ENCODE data around the gene DYNC1I1.

Gene DYNC1I1

DNA sequence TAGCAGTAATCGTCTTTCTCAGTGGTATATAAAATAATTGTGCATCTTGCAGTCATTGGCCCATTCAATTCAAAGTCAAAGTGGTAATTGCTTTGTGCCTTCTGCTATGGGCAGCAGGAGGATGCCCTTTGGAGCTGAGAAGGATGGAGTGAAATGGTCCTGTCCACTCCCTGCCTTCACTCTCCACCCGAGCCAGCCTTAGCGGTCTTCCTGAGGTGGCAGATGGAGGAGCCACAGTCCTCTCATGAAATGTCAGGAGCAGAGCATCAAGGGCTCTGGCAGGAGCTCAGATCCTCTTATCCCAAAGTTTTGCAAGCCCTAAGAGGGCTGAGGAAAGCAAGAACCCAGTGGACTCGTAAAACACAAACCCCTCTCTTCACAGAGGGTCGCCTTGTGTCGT is 199.4 kb downstream of the DYNC1I1 start:
- DNase-seq (ENCODE audit: low read depth), result no peak

DNA sequence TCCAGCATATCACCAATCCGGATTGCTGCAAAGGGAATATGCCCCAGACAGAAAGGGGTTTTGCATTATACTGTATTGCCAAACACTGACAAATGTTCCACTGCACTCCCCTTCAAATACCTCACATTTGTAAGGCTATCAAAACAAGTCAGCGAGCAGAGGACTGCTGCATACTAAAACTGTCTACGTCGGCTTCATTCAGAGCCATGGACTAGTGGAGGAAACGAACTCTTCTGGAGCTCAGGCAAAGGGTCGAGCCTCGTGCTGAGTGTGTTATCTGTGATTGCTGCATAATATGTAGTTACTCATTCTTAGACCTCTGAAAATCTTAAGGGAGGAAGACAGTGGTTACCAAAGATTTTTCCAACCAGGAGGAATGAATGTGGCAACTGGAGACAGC is 200.2 kb downstream of the DYNC1I1 start:
- no peak for DNase-seq (ENCODE audit: low read depth)

DNA sequence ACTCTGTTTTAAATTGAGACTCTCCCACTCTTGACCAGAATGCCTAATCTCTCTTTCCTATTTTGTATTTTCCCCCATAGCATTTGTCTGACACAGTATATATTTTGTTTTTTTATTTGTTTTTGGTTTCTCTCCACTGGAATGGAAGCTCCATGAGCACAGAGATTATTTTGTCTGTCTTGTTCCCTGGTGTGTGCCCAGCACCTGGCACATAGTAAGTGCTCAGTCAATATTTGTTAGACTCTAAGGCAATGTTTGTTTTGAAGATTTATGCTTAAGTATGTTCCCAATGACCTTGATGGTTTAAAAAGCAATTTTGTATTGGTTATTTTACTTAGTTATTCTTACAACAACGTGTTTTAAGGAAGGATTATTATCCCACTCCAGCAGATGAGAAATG is 201.8 kb downstream of the DYNC1I1 start:
- no peak for DNase-seq (ENCODE audit: low read depth)

DNA sequence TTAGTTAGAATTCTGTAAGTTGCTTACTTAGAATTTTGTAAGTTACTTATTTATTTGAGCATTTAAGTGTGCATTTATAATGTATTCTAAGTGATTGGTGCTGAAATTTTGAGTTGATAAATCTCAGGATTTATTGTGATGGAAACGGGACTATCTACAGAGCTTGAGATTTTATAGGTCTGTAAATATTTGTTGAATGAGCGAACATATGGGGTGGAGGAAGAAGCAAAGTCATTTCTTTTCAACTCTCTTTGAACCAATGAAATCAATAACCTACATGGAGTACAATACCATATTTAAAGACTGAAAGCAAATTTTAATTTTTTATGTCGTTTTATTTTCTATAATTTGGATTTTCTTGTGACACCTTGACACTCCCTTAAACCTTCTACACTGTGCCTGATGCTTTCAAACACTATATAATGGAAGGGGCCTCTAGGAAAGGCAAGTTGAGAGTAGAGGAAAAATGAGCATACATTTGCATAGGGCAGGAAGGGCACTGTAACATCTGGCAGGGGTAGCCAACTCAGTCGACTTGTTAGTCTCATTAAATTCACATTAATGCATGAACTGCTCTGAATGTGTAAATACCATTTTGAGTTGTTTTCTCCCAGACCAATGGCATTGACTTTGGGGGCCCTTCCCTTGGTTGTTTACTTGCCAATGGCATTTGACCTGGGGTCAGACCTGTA is 204.2 kb downstream of the DYNC1I1 start:
- DNase-seq (ENCODE audit: low read depth), result no peak

DNA sequence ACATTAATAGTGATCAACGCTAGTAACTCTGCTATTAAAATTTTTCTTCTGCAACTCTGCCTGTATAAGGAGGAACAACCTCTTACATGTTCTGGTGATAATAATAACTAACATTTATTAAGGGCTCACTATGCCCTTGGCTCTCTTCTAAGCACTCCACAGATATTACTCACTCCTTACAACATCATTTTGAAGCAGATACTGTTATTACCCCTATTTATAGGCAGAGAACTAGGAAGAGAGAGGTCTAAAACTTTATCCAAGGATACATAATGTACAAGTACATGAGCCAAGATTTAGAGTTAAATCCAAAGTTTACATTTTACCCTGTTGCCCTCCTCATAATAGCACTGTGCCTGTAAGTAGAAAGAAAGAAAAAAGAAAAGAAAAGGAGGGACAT is 205.6 kb downstream of the DYNC1I1 start:
- no peak for DNase-seq (ENCODE audit: low read depth)

DNA sequence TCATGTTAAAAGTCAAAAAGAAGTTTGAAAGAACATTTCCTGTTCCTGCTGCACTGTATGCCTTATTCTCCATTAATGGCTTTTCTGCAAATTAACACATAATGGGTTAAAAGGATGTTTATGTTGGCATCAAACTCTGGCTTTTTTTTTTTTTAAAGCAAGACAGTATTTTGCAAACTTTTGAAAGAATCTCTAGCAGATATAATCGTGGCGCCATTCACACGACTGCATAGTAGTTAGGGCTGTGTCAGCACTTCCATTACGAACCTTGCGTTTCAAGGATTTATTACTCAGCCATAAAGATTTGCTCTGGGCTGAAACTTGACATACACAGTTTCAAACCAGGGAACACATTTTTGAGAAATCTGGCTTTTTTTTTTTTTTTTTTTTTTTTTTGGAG is 207.8 kb downstream of the DYNC1I1 start:
- DNase-seq (ENCODE audit: low read depth), result no peak

DNA sequence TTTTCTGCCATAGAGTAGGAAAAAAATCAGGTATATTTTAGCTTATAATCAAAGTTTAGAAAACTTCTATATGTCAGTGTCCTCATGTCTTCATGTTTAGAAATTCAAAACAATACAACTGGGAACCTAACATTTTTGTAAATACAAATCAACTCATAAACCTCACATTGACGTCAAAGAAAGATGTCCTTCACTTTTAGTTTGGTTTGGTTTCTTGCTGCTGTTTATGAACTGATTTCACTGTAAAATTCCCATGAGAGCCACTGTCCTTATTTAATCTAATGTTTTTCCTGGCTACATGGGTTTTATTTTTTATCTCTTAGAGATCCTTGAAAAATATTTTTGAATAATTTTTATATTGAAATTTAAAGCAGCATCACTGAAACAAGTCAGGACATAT is 208.4 kb downstream of the DYNC1I1 start:
- no peak for DNase-seq (ENCODE audit: low read depth)

DNA sequence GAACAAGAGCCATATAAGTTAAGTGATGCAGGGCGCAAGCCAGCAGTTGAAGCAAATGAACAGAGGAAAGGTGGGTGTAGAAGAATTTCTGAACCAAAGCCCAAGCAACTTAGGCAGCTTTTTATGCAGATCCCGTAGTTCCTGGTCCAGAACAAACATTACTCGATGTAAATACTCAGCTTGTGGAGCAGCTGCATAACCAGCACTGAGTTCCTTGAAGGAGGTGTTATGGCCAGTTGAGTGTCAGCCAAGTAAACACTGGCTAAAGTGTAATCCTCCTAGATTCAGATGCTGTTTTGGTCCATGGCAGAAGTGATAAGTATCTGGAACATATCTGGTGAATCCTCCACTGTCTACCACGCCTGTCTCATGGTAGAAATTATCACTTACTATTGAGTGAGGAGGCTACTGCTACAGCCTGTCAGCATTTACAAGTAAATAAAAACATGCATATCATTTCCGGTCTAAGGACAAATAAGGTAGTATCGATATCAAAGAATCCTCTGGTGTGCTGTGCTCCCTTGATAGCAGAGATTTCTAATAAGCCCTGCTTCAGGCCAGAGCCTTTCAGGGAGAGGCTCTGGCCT is 213.9 kb downstream of the DYNC1I1 start:
- no peak for DNase-seq (ENCODE audit: low read depth)

DNA sequence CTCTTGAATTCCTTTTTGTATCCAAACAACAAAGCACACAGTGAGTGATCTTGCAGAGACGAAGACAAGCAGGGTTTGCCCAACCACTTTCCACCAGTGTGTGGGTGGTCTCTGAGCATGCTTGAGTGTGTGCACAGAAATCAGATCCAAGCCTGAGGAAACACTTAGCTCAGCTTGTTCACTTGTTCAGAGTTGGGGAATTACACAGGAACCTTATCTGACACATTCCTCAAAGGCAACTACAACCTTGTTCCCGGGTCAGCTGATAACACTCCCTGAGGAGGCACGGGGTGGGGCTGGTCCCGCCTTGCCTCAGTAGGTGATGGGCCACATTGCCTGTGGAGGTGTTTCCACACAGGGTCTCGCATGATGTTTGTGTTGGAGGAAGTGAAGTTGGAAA is 216.9 kb downstream of the DYNC1I1 start:
- no peak for DNase-seq (ENCODE audit: low read depth)

DNA sequence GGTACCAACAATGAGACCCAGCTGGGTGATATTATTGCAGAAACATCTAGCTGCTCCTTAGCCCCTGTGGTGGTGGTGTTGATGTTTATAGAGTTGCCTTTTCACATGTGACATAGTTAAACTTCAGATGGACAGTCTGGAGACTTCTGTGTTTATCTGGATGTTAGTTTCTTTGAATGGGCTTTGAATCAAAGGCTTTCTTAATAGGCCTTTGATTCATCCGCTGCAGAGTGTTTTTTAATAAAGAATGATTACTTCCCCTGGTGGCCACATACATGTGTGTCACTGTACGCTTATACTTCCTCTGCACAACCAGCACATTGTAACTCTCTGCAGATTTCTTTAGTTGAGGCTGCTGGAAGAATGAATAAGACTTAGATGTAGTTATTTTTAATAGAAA is 221.0 kb downstream of the DYNC1I1 start:
- DNase-seq (ENCODE audit: low read depth), result no peak

DNA sequence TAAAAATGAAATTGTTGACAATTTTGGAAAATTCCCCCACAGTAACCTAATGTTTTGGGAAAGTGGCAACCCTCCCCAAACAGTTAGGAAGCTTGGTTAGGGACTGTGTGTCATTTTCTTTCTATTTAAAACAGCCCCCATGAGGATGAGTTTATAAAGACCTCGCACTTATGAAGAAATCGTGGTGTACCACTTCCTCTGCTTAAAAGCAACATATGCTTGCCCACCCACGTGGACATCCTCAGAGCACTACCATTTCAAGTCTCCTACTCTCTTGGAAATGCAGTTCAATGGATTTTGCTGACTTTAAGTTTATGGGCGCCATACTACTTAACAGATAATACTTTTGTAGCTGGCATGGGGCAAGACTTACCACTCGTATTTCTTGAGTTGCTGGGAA is 223.8 kb downstream of the DYNC1I1 start:
- no peak for DNase-seq (ENCODE audit: low read depth)

DNA sequence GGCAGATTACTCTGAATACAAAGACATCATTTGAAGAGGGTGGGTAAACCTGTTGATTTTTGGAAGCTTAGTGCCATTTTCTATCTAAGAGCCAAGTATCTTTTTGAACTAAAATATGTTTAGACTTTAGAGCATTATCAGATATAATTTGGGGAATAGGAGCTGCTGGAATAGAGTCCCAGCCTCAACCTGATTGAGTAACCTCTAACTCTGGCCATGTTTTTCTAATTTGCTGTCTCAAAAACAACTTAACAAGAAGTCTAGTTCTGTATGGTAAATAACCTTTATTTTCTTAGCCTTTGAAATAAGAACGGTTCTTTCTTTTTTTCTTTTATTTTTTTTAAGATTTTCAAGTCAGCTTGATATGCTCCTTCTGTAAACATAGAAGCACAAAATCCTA is 224.5 kb downstream of the DYNC1I1 start:
- no peak for DNase-seq (ENCODE audit: low read depth)

DNA sequence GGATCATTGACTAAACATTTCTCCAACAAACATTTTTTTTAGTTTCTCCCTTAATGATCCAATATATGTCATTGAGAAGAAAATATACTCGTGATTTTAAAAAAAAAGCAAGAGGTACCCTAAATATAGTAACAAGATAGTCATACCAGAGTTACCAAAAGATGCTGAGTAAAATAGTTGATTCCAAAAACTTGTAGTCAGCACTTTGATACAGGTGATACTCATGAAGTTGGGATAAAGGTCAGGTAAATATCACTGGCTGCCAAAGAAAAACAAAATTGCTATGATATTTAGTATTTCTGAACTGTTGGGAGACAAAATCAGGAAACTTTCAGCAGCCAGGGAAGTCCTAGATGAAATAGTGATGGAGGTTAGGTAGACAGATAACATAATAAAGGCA is 225.3 kb downstream of the DYNC1I1 start:
- DNase-seq (ENCODE audit: low read depth), result no peak

DNA sequence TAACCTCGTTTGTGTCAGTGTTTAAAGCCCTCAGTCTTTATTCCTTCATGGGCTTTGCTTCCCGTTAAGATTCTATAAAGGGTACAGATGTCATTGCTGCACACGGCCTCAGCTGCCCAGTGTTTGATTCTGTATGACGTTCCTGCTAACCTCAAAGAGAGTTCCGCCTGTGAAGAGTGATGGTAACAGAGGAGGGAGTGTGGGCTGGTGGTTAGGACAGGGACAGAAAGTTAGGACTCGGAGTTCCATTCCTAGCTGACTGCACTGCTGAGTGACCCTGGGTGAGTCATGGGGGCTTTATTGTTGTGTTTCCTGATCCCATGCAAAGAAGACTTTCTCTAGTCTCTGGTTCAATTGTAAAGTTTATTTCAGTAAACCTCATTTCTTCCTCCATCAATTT is 227.1 kb downstream of the DYNC1I1 start:
- DNase-seq (ENCODE audit: low read depth), result no peak

DNA sequence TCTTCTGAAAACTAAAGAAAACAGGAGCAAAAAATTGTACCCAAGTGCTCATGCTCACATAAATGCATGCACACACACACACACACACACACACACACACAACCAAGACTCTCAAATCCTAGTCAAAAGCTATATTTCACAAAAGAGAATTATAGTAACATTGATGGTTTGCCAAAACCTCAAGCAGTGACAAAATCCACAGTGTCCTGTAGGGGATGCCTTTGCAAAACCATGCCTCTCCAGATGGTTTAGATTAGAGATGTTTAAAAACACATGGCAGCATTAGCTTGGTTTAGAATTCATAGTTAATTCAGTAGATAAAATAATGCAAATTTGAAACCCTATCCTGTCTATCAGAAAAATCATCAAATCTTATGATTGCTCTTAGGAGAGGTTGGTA is 232.2 kb downstream of the DYNC1I1 start:
- DNase-seq (ENCODE audit: low read depth), result peak; percentile 74

DNA sequence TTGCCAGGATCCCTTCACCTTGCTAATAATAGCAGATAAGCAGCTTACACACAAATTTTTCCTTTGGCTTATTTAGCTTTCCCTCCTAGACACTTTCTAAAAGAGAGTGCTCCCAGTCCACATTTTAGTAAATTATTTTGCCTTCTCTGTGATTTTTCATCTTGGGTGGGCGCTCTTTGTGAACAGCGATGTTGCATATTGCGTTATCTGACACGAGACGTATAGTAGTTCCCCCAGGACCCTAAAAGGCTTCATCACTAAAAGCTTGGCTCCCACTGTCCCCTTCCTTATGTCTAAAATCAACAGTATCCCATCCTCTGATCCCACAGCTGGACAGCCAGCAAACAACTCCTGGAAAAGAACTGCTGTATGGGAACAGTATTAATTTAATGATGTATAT is 232.9 kb downstream of the DYNC1I1 start:
- no peak for DNase-seq (ENCODE audit: low read depth)

DNA sequence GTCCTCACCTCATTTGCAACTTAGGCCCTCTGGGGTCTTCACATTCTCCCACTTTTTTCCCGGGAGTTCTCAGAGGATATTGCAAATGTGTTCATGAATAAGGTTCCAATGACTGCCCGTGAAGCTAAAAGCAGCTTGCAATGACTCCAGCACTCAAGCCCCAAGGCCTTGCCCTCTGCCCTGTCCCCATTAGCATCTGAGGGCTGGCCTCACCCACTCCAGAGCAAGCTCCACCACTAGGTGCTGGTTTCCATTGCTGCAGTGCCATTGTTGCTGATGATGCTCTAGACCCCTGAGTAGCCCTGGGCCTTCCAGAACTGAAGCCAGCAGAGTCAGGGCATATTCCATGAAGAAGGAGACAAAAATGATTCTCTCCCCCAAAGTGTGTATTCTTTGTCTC is 236.8 kb downstream of the DYNC1I1 start:
- no peak for DNase-seq (ENCODE audit: low read depth)

DNA sequence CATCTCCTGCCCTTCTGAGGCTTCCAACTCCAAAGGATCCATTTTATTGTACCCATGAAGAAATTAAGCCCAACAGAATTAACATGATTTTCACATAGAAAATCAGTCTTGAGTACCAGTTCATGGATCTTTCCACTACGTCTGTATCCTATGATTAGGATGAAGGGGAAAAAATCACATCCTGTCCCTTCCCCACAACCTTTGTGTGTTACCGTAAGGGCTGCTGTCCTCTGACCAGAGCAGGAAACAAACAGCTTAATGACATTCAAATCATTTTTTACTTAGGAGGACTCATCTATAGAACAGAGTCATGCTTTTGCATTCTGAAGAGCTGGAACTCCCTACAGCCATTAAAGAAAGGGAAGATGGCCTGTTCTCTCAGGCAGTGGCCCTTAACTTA is 241.5 kb downstream of the DYNC1I1 start:
- DNase-seq (ENCODE audit: low read depth), result no peak

DNA sequence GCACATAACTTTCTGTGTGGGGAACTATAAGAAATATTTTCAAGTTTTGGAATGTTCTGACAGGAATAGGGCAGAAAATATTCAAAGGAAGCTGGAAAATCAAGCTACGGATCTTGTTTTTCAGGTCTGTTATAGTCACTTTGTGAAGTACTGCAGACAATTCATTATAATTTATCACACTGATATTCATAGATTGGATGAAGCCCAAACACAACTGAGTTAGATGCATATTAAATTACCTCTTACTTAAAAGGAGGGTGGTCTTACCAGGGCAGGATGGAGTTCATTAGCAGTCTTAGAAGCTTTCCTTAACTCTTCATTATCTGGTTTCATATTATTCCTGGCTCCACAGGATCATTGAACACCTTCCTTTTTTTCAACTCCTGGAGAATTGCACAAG is 242.3 kb downstream of the DYNC1I1 start:
- no peak for DNase-seq (ENCODE audit: low read depth)

DNA sequence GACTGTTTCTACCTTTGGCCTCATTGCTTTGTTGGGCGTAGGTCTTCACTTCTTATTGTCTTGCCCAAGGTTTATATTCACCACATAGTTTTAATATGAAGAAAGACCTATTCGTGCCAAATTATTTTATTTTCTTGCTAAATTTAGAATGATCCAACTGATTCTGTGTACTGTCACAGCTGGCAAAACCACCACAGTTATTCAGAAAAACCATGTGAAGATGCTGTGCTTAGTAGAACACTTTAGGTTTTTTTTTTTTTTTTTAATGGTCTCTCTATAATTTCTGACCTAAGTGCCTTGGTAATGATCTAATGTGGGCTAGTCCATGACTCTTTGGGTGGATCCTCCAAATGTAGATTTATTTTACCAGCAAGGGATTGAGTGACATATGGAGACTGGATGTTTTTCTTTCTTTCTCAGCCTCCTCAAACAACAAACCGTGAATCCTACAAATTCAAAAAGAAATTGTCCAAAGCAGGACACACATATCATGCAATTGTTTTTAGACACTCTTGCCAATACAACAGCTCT is 243.8 kb downstream of the DYNC1I1 start:
- no peak for DNase-seq (ENCODE audit: low read depth)

DNA sequence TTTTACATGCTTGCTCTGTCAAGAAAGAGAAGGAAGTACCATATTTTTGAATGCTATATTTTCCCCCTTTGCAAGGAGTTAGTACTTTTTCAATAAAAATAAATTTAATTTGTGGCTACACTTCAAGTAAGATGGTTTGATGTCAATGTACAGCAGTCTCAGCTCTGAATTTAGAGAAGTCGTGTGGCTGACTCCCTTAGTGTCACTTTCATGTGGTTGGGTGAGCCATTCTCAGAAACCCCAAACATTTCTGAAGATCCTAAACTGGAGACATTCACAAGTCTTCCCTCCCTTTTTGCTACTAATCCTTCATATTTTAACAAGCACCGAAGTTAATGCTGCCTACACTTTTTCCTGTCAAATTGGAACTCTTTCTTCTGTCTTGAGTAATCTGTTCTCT is 244.4 kb downstream of the DYNC1I1 start:
- no peak for DNase-seq (ENCODE audit: low read depth)

DNA sequence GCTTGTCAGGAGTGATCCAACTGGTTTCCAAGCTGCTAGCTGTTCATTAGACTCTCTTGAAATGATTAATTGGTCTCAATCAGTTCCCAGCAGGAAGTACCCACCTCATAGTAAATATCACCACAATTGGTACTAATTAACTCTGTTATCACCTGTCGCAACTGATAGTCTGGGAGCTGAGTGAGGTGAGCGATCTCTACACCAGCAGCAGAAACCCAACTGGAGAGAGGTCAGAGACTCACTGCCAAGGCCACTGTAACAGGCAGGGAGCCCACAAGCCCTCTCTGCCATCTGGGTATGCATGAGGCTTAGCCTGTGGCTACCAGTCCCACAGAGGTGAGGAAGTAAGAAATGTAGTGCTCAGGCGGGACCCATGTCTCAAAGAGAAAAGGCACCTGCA is 245.5 kb downstream of the DYNC1I1 start:
- no peak for DNase-seq (ENCODE audit: low read depth)

DNA sequence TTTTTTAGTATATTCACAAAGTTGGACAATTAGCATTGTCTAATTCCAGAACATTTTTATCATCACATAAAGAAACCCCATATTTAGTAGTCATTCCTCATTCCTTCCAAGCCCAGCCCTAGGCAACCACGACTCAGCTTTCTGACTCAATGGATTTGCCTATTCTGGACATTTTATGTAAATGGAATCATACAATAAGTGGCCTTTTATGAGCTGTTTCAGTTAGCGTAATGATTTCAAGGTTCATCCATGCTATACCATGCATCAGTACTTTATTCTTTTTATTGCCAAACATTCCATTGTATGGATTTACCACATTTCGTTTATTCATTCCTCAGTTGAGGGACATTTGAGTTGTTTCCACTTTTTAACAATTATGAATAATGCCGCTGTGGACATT is 249.2 kb downstream of the DYNC1I1 start:
- peak; percentile 33 for DNase-seq (ENCODE audit: low read depth)

DNA sequence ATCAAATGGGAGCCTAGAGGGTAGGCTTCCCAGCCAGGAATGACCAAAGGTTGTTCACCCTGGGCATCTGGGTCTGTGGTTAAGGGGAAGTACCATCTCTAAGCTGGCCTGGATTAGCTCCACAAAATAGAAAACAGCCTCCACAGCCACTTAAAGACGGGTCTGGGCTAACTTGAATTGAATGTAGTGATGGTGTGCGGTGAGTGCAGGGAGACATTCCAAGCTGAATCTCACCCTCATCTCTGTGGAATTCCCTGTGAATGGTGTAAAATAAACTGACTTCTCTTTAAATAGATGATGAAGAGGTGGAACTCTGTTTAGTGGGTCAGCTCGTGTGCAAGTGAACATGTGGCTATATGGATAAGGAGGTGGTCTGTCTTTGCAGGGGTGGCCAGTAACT is 251.0 kb downstream of the DYNC1I1 start:
- DNase-seq (ENCODE audit: low read depth), result no peak
